ENCODE measurements around the gene PDZRN3. TPM values are rescaled to one million over a fixed set of nuclear protein-coding genes. Genes with fewer than 3 reads are reported as not detected.
"Not testable (repeated sequence)": the region's sequence is repeated elsewhere in the genome, so short reads cannot be mapped to it uniquely, and the experiment has no call there.

PDZRN3 gene
- total RNA-seq, 4 donors from 2014 or later = 13.3 to 81.7 (median 19.7) TPM

DNA sequence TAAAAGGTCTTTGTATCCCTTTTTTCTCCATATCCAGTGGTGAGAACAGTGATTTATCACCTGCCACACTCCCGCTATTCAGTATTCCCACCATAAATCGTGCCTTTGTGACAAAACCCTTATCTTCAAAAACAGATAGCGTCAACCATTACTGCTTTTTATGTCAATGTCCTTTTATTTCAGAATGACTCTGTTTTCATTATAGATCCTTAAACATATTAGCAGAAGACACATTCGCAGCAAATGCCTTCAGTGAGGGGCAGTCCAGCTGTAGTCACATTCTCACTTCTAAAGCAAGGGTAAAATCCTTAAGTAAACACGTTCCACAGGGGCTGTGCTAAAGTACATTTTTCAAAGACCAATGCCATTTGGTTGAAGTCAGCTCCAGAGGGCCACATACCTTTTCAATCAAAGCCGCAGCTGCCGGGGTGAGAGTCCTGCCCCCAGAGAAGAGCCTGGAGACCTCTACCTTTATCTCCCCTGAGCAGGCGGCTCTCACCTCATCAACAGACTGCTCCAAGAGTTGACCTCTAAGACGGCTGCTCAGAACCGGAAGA, 53.4 kb downstream of the PDZRN3 start:
- Histone ChIP-seq H3K9me3 (no peaks in the 10 kb centered on the region), H3K4me3 (no peak overlapping the region), H3K27me3 (no peaks in the 10 kb centered on the region), H3K27ac (peak overlapping the region in 1 of 4 donors; percentile 10), H3K36me3 (no peaks in the 10 kb centered on the region), H3K4me1 (peaks cover 0 to 12% (median 0%) of the 10 kb centered on the region in 4 donors)
- TF ChIP-seq, protein P1, sequence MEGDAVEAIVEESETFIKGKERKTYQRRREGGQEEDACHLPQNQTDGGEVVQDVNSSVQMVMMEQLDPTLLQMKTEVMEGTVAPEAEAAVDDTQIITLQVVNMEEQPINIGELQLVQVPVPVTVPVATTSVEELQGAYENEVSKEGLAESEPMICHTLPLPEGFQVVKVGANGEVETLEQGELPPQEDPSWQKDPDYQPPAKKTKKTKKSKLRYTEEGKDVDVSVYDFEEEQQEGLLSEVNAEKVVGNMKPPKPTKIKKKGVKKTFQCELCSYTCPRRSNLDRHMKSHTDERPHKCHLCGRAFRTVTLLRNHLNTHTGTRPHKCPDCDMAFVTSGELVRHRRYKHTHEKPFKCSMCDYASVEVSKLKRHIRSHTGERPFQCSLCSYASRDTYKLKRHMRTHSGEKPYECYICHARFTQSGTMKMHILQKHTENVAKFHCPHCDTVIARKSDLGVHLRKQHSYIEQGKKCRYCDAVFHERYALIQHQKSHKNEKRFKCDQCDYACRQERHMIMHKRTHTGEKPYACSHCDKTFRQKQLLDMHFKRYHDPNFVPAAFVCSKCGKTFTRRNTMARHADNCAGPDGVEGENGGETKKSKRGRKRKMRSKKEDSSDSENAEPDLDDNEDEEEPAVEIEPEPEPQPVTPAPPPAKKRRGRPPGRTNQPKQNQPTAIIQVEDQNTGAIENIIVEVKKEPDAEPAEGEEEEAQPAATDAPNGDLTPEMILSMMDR (IDR thresholded peaks at IDR 0.05) = no peak
- no peak for TF ChIP-seq POLR2A (IDR thresholded peaks at IDR 0.05)
- no peak for DNase-seq

GRCh38 chr3:73569246-73569760, 55.4 kb downstream of the PDZRN3 start:
- TF ChIP-seq, protein P1 (IDR thresholded peaks at IDR 0.05) = no peak
- TF ChIP-seq POLR2A (IDR thresholded peaks at IDR 0.05) = no peak
- no peak for DNase-seq
- Histone ChIP-seq H3K27me3 (no peaks in the 10 kb centered on the region), H3K4me3 (no peak overlapping the region), H3K27ac (no peak overlapping the region), H3K9me3 (no peaks in the 10 kb centered on the region), H3K36me3 (no peaks in the 10 kb centered on the region), H3K4me1 (peaks cover 0 to 12% (median 0%) of the 10 kb centered on the region in 4 donors)

- DNase-seq = no peak
- Histone ChIP-seq H3K9me3 (no peaks in the 10 kb centered on the region), H3K4me1 (peaks cover 0 to 12% (median 0%) of the 10 kb centered on the region in 4 donors), H3K36me3 (no peaks in the 10 kb centered on the region), H3K4me3 (no peak overlapping the region), H3K27ac (no peak overlapping the region), H3K27me3 (no peaks in the 10 kb centered on the region)
- TF ChIP-seq, protein P1 (IDR thresholded peaks at IDR 0.05) = no peak
- TF ChIP-seq POLR2A (IDR thresholded peaks at IDR 0.05) = no peak
Measured at GRCh38 chr3:73568371-73568862, 56.3 kb downstream of the PDZRN3 start.

DNA sequence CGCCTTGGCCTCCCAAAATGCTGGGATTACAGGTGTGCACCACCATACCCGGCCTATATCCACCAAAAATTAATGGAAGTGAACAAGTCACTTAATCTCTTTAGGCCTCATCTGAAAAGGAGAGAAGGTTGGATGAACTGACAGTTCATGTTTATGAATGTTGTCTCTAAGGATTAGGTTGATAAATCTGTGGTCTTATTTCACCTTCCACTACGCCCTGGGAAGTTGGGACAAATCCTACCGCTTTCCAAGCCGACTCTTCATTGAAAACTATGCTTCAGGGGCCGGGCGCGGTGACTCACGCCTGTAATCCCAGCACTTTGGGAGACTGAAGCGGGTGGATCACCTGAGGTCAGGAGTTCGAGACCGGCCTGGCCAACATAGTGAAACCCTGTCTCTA, 59.4 kb downstream of the PDZRN3 start:
- not testable (repeated sequence) for H3K27ac ChIP-seq, H3K36me3 ChIP-seq, H3K4me1 ChIP-seq

DNA sequence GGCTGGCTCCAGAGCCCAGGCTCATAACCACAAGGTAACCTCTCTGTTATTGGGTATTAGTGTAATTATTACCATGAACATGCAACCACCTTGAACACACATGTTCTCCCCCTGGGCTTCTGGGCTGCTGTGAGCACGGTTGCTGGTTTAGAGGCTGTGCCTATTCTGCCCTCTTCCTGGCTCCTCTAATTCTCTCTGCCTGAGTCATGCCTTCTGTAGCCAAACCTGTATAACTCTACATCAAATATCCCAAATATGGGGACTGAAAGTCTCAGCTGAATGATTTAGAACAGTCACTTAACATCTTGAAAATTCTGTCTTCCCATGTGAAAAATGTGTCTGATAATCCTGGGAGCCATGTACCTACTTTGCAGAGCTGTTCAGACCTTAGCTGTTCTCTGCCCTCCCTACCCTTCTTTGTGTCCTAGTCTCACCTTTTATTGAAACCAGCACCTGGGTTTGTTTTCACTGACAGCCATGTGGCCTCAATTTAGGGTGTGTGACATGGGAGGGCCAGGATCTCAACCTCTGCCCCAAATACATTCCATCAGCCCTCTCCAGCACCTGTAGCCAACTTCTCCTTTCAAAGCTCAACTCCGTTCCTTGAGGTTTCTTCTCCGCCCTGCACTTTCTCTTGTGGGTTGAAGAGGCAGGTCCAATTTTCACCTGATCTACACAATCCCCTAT, 60.7 kb downstream of the PDZRN3 start:
- no peak overlapping the region for H3K27ac ChIP-seq
- no peaks in the 10 kb centered on the region for H3K9me3 ChIP-seq
- no peak for TF ChIP-seq POLR2A (IDR thresholded peaks at IDR 0.05)
- TF ChIP-seq, protein P1 (IDR thresholded peaks at IDR 0.05) = no peak
- H3K4me3 ChIP-seq = no peak overlapping the region
- H3K4me1 ChIP-seq = peaks cover 0 to under 1% (median 0%) of the 10 kb centered on the region in 4 donors
- H3K36me3 ChIP-seq = no peaks in the 10 kb centered on the region
- no peaks in the 10 kb centered on the region for H3K27me3 ChIP-seq
- no peak for DNase-seq

More for the DNA sequence above, 59.4 kb downstream of the PDZRN3 start:
- H3K27me3 ChIP-seq, DNase-seq, H3K4me3 ChIP-seq, H3K9me3 ChIP-seq: not testable (repeated sequence)

GRCh38 chr3:73561494-73561893, 63.2 kb downstream of the PDZRN3 start:
- Histone ChIP-seq H3K27ac (peak overlapping the region in 1 of 4 donors; percentile 0), H3K27me3 (no peaks in the 10 kb centered on the region), H3K36me3 (no peaks in the 10 kb centered on the region), H3K4me3 (no peak overlapping the region), H3K4me1 (no peaks in the 10 kb centered on the region), H3K9me3 (no peaks in the 10 kb centered on the region)
- TF ChIP-seq, protein P1 (IDR thresholded peaks at IDR 0.05) = no peak
- no peak for TF ChIP-seq POLR2A (IDR thresholded peaks at IDR 0.05)
- no peak for DNase-seq

Measured in Peyer's patch (tissue), 4 donors.